ENCODE measurements around the gene SPTBN1. TPM values are rescaled to one million over a fixed set of nuclear protein-coding genes. Genes with fewer than 3 reads are reported as not detected.
"Not testable (repeated sequence)": the region's sequence is repeated elsewhere in the genome, so short reads cannot be mapped to it uniquely, and the experiment has no call there.

The SPTBN1 gene
- total and polyA plus RNA-seq, 2 donors (not counting 3 experiments of a cell fraction or from before 2014, with no cell fraction given), result 63.3 to 320 TPM

DNA sequence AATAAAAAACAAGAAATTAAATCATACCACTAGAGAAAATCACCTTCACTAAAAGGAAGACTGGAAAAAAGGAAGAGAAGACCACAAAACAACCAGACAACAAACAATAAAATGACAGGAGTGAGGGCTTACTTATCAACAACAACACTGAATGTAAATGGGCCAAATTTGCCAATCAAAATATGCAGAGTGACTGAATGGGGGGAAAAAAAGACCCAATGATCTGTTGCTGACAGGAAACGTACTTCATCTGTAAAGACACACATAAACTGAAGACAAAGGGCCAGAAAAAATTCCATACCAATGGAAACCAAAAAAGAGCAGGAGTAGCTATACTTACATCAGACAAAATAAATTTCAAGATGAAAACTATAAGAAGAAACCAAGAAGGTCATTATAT is 241.8 kb downstream of the SPTBN1 start:
- Histone ChIP-seq H3K36me3 (ENCODE audit: control insufficient read depth in 2 of 2, extremely low read depth in 1 of 2, insufficient read depth in 2 of 2, low read length in 2 of 2) (no peaks in the 10 kb centered on the region), H4K20me1 (replicated peaks; ENCODE audit: control insufficient read depth, extremely low read depth, insufficient read depth, low read length) (no peaks in the 10 kb centered on the region), H3K9me3 (replicated peaks; ENCODE audit: control insufficient read depth, insufficient read depth, low read length) (no peaks in the 10 kb centered on the region), H3K9me1 (replicated peaks; ENCODE audit: control insufficient read depth, extremely low read depth, insufficient read depth, low read length) (no peaks in the 10 kb centered on the region), H3K79me2 (ENCODE audit: control insufficient read depth, insufficient read depth, low read length) (no peaks in the 10 kb centered on the region), H3K4me3 (replicated peaks in 1 of 3; ENCODE audit: insufficient read depth in 1 of 3, low read depth in 1 of 3, low read length in 3 of 3) (no peak overlapping the region), H2AFZ (ENCODE audit: low read depth, low read length) (no peak overlapping the region), H3K27ac (ENCODE audit: insufficient read depth, low read depth, low read length) (no peak overlapping the region), H3K4me1 (ENCODE audit: control insufficient read depth, extremely low read depth, insufficient read depth, low read length) (no peaks in the 10 kb centered on the region), H3K27me3 (ENCODE audit: control insufficient read depth in 2 of 2, insufficient read depth in 2 of 2, low read length in 2 of 2) (no peaks in the 10 kb centered on the region), H3K4me2 (ENCODE audit: insufficient read depth, low read length) (no peak overlapping the region), H3K9ac (replicated peaks; ENCODE audit: extremely low read depth, insufficient read depth, low read length) (no peak overlapping the region)
- DNase-seq (ENCODE audit: low read depth, low spot score) (no peak), FAIRE-seq (no peak)
- CTCF ChIA-PET, result interaction anchor here (1.6 to 2.7 kb wide), 2 partner anchors 32 to 591 kb away, joined by 8 to 20 read pairs; no protein-coding TSS in a partner anchor
- intact Hi-C loops (cut with micrococcal nuclease) (no loop called here), dilution Hi-C loops (cut with MboI; ENCODE audit: extremely low pct_ligation_motif_present, low sequenced_read_pairs) (no loop called here)
- POLR2A ChIA-PET, result no interaction called here
- TF ChIP-seq POLR2A (IDR thresholded peaks at IDR 0.05; ENCODE audit: low read depth, low read length), result no peak
- no peak for TF ChIP-seq POLR2AphosphoS5 (IDR thresholded peaks at IDR 0.05; ENCODE audit: insufficient read depth, low read depth, low read length)
- TF ChIP-seq FOS (IDR thresholded peaks at IDR 0.05; ENCODE audit: borderline replicate concordance, insufficient read depth, low read length), result no peak
- no peak for TF ChIP-seq GATA2 (IDR thresholded peaks at IDR 0.05; ENCODE audit: insufficient read depth, insufficient read length, low read depth, low read length)
- TF ChIP-seq EZH2 (IDR thresholded peaks at IDR 0.05; ENCODE audit: borderline replicate concordance, low read depth, low read length, severe bottlenecking), result no peak
- TF ChIP-seq MYC (IDR thresholded peaks at IDR 0.05; ENCODE audit: low read depth, low read length), result no peak
- no TSS peak for BruUV-seq (replicated peaks)

DNA sequence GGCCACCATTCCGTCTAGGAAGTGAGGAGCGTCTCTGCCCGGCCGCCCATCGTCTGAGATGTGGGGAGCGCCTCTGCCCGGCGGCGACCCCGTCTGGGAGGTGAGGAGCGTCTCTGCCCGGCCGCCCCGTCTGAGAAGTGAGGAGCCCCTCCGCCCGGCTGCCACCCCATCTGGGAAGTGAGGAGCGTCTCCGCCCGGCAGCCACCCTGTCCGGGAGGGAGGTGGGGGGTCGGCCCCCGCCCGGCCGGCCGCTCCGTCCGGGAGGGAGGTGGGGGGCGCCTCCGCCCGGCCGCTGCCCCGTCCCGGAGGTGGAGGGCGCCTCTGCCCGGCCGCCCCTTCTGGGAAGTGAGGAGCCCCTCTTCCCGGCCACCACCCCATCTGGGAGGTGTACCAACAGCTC is 242.8 kb downstream of the SPTBN1 start:
- BruUV-seq (replicated peaks); H3K4me3 ChIP-seq (replicated peaks in 1 of 3; ENCODE audit: insufficient read depth in 1 of 3, low read depth in 1 of 3, low read length in 3 of 3); intact Hi-C loops (cut with micrococcal nuclease); H3K36me3 ChIP-seq (ENCODE audit: control insufficient read depth in 2 of 2, extremely low read depth in 1 of 2, insufficient read depth in 2 of 2, low read length in 2 of 2); H3K9ac ChIP-seq (replicated peaks; ENCODE audit: extremely low read depth, insufficient read depth, low read length); dilution Hi-C loops (cut with MboI; ENCODE audit: extremely low pct_ligation_motif_present, low sequenced_read_pairs); H3K4me1 ChIP-seq (ENCODE audit: control insufficient read depth, extremely low read depth, insufficient read depth, low read length); FAIRE-seq; H4K20me1 ChIP-seq (replicated peaks; ENCODE audit: control insufficient read depth, extremely low read depth, insufficient read depth, low read length); H2AFZ ChIP-seq (ENCODE audit: low read depth, low read length); H3K9me1 ChIP-seq (replicated peaks; ENCODE audit: control insufficient read depth, extremely low read depth, insufficient read depth, low read length); H3K27ac ChIP-seq (ENCODE audit: insufficient read depth, low read depth, low read length); H3K79me2 ChIP-seq (ENCODE audit: control insufficient read depth, insufficient read depth, low read length); H3K4me2 ChIP-seq (ENCODE audit: insufficient read depth, low read length); POLR2A ChIA-PET; DNase-seq (ENCODE audit: low read depth, low spot score); H3K9me3 ChIP-seq (replicated peaks; ENCODE audit: control insufficient read depth, insufficient read depth, low read length); H3K27me3 ChIP-seq (ENCODE audit: control insufficient read depth in 2 of 2, insufficient read depth in 2 of 2, low read length in 2 of 2): not testable (repeated sequence)
- CTCF ChIA-PET, result interaction anchor here (2.7 kb wide), 1 partner anchor 33 kb away, joined by 20 read pairs; no protein-coding TSS in a partner anchor
